ENCODE data around the gene RET.

- no peak for TF ChIP-seq CTCF (IDR thresholded peaks at IDR 0.05; ENCODE audit: low read depth, low read length)
- TF ChIP-seq POLR2A (IDR thresholded peaks at IDR 0.05; ENCODE audit: extremely low read depth, insufficient read length): no peak
- no peak for TF ChIP-seq MYC (IDR thresholded peaks at IDR 0.05; ENCODE audit: low read depth, low read length)
These were observed 18.0 kb upstream of the RET start for GRCh38 chr10:43058716-43059335.

All from NB4 (cell line).